ENCODE measurements around the gene TSR3.

DNA sequence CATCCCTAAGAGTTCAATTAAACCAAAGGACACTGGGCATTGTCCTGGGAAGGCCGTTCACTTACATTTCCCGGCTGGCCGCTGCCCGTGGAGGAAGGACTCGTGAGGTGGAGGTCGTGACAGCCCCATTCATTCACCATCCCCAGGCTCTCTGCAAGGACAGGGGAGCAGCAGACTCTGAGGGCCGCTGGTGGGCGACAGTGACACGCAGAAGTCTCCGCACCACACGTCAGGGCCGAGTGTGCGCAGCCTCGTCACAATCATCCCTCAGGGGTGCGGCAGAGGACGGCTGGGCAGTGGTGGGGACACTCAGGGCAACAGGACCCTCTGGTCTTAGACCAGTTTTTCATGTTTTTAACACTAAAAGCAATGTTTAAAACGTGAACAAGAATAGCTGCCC lies 41.1 kb upstream of the TSR3 start:
- no peak for TF ChIP-seq POLR2A (IDR thresholded peaks at IDR 0.05)
- TF ChIP-seq, protein P1, sequence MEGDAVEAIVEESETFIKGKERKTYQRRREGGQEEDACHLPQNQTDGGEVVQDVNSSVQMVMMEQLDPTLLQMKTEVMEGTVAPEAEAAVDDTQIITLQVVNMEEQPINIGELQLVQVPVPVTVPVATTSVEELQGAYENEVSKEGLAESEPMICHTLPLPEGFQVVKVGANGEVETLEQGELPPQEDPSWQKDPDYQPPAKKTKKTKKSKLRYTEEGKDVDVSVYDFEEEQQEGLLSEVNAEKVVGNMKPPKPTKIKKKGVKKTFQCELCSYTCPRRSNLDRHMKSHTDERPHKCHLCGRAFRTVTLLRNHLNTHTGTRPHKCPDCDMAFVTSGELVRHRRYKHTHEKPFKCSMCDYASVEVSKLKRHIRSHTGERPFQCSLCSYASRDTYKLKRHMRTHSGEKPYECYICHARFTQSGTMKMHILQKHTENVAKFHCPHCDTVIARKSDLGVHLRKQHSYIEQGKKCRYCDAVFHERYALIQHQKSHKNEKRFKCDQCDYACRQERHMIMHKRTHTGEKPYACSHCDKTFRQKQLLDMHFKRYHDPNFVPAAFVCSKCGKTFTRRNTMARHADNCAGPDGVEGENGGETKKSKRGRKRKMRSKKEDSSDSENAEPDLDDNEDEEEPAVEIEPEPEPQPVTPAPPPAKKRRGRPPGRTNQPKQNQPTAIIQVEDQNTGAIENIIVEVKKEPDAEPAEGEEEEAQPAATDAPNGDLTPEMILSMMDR (IDR thresholded peaks at IDR 0.05 in 8 of 11, conservative IDR thresholded peaks at IDR 0.05 in 3 of 11): no peak

Data from spleen (tissue), 7 donors.